ENCODE data around the gene CD3G. TPM values are rescaled to one million over a fixed set of nuclear protein-coding genes. Genes with fewer than 3 reads are reported as not detected.
A peak's percentile ranks its signal among the peaks of the same experiment; 100 is the strongest.
"Not testable (repeated sequence)": the region's sequence is repeated elsewhere in the genome, so short reads cannot be mapped to it uniquely, and the experiment has no call there.

The CD3G gene
- total and polyA plus RNA-seq, 11 donors, result 0.10 to 4.3 (median 0.40) TPM; not detected in 4

DNA sequence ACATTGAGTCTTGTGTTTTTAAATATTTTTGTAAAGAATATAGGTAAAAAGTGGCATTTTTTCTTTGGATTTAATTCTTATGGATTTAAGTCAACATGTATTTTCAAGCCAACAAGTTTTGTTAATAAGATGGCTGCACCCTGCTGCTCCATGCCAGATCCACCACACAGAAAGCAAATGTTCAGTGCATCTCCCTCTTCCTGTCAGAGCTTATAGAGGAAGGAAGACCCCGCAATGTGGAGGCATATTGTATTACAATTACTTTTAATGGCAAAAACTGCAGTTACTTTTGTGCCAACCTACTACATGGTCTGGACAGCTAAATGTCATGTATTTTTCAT, 39.9 kb upstream of the CD3G start:
- H3K4me3 ChIP-seq, result peak overlapping the region in 1 of 12 donors; percentile 56
- TF ChIP-seq, protein P1, sequence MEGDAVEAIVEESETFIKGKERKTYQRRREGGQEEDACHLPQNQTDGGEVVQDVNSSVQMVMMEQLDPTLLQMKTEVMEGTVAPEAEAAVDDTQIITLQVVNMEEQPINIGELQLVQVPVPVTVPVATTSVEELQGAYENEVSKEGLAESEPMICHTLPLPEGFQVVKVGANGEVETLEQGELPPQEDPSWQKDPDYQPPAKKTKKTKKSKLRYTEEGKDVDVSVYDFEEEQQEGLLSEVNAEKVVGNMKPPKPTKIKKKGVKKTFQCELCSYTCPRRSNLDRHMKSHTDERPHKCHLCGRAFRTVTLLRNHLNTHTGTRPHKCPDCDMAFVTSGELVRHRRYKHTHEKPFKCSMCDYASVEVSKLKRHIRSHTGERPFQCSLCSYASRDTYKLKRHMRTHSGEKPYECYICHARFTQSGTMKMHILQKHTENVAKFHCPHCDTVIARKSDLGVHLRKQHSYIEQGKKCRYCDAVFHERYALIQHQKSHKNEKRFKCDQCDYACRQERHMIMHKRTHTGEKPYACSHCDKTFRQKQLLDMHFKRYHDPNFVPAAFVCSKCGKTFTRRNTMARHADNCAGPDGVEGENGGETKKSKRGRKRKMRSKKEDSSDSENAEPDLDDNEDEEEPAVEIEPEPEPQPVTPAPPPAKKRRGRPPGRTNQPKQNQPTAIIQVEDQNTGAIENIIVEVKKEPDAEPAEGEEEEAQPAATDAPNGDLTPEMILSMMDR (IDR thresholded peaks at IDR 0.05), result no peak
- TF ChIP-seq POLR2A (IDR thresholded peaks at IDR 0.05), result no peak
- no peaks in the 10 kb centered on the region for H3K9me3 ChIP-seq
- H3K36me3 ChIP-seq, result no peaks in the 10 kb centered on the region
- ATAC-seq (no peak), DNase-seq (no peak)
- no peaks in the 10 kb centered on the region for H3K4me1 ChIP-seq
- intact Hi-C loops (cut with DNase I), result loop anchor here in 1 of 10 donors (5.0 kb wide), 1 partner anchor 43 kb away; no protein-coding TSS in a partner anchor
- H3K27ac ChIP-seq, result peak overlapping the region in 1 of 12 donors; percentile 84
- H3K27me3 ChIP-seq, result peaks cover 0 to 14% (median 0%) of the 10 kb centered on the region in 9 donors
- whole genome bisulfite sequencing, 4 donors, result 39 to 61% (median 49%) methylated on average over 1 of the region's 1 CpG

DNA sequence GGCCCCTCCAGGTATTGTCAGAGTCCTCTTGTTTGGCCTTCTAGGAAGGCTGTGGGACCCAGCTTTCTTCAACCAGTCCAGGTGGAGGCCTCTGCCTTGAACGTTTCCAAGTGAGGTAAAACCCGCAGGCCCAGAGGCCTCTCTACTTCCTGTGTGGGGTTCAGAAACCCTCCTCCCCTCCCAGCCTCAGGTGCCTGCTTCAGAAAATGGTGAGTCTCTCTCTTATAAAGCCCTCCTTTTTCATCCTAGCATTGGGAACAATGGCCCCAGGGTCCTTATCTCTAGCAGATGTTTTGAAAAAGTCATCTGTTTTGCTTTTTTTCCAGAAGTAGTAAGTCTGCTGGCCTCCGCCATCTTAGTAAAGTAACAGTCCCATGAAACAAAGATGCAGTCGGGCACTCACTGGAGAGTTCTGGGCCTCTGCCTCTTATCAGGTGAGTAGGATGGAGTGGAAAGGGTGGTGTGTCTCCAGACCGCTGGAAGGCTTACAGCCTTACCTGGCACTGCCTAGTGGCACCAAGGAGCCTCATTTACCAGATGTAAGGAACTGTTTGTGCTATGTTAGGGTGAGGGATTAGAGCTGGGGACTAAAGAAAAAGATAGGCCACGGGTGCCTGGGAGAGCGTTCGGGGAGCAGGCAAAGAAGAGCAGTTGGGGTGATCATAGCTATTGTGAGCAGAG, 39.4 kb upstream of the CD3G start, which contains the start of gene CD3E:
Gene CD3E (plus strand): TSS at position 163 of the 681 bp plus-strand sequence. CDS start 223 bp downstream, at position 386.
- WGBS, 4 donors, result 75 to 89% (median 78%) methylated on average over 8 of the region's 8 CpGs
- ATAC-seq, result no peak
- no peaks in the 10 kb centered on the region for H3K36me3 ChIP-seq
- peak within 1 kb of the TSS in 2 of 12 donors; percentile 12 to 56 for H3K4me3 ChIP-seq
- peaks cover 0 to 14% (median 0%) of the 10 kb centered on the region in 9 donors for H3K27me3 ChIP-seq
- H3K9me3 ChIP-seq, result no peaks in the 10 kb centered on the region
- no peaks in the 10 kb centered on the region for H3K4me1 ChIP-seq
- intact Hi-C loops (cut with DNase I), result loop anchor here in 1 of 10 donors (5.0 kb wide), 1 partner anchor 43 kb away; no protein-coding TSS in a partner anchor
- no peak for TF ChIP-seq POLR2A (IDR thresholded peaks at IDR 0.05)
- TF ChIP-seq, protein P1 (IDR thresholded peaks at IDR 0.05), result no peak
- H3K27ac ChIP-seq, result peak within 1 kb of the TSS in 2 of 12 donors; percentile 13 to 84
- no peak for DNase-seq

DNA sequence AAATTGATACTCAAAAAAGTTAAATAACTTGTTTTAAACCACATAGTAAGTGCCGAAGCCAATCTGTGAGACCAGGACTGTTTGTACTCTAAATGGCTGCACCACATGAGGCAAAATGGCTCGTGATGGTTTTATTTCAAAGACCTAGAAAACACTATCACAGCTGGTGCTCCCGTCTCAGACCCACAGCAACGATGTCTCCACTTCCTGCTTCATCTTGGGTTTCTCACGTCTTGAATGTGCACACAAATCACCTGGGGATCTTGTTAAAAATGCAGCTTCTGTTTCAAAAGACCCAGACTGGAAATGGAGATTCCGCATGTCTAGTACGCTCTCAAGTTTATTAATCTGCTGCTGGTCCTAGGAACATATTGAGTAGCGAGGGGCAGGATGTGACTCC, 38.4 kb upstream of the CD3G start:
- Histone ChIP-seq H3K4me1 (no peaks in the 10 kb centered on the region), H3K27me3 (peaks cover 0 to 18% (median 0%) of the 10 kb centered on the region in 9 donors), H3K9me3 (peaks cover 0 to 4% (median 0%) of the 10 kb centered on the region in 12 donors), H3K36me3 (no peaks in the 10 kb centered on the region), H3K27ac (peak overlapping the region in 1 of 12 donors; percentile 84), H3K4me3 (peak overlapping the region in 2 of 12 donors; percentile 12 to 56)
- intact Hi-C loops (cut with DNase I), result no loop called here
- ATAC-seq, result no peak
- no peak for DNase-seq
- TF ChIP-seq, protein P1 (IDR thresholded peaks at IDR 0.05), result no peak
- no peak for TF ChIP-seq POLR2A (IDR thresholded peaks at IDR 0.05)
- 59 to 71% (median 69%) methylated on average over 8 of the region's 8 CpGs for WGBS, 4 donors

DNA sequence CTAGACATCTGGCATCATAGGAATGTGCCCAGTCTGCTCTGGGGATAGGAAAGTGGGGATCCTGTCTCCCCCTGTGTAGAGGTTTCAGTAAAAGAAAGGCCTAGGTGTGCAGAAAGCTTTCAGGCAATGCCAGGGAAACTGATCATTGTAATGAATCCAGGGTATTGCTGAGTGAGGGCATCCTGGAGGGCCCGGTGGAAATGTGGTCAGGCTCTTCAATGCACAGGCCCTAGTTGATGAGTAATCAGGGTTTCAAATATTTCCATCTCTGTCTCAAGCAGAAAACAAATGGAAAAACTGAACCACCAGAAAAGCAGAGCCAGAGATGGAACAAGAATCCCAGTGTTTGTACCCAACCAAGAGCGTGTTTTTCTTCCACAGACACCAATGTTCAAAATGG, 37.6 kb upstream of the CD3G start:
- DNase-seq, result no peak
- H3K27me3 ChIP-seq, result peaks cover 0 to 18% (median 0%) of the 10 kb centered on the region in 9 donors
- 76 to 90% (median 88%) methylated on average over 2 of the region's 2 CpGs for WGBS, 4 donors
- no peaks in the 10 kb centered on the region for H3K4me1 ChIP-seq
- intact Hi-C loops (cut with DNase I), result no loop called here
- ATAC-seq, result no peak
- peak overlapping the region in 1 of 12 donors; percentile 55 for H3K27ac ChIP-seq
- no peaks in the 10 kb centered on the region for H3K36me3 ChIP-seq
- TF ChIP-seq POLR2A (IDR thresholded peaks at IDR 0.05), result no peak
- TF ChIP-seq, protein P1 (IDR thresholded peaks at IDR 0.05), result no peak
- H3K9me3 ChIP-seq, result peaks cover 0 to 4% (median 0%) of the 10 kb centered on the region in 12 donors
- peak overlapping the region in 1 of 12 donors; percentile 56 for H3K4me3 ChIP-seq

DNA sequence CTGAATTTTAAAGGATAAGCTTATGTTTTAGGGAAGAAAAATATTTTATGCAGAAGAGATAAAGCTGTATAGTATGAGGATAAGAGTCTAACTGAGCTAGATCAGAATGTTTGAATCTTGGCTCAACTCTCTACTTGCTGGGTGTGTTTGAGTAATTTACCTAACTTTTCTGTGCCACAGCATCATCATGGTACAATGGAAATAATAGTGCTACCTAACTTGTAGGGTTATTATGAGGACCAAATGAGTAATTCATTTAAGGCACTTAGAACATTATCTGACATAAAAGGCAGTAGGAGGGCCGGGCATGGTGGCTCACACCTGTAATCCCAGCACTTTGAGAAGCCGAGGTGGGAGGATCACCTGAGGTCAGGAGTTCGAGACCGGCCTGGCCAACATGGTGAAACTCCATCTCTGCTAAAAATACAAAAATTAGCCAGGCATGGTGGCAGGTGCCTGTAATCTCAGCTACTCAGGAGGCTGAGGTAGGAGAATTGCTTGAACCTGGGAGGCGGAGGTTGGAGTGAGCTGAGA, 35.1 kb upstream of the CD3G start:
- intact Hi-C loops (cut with DNase I); DNase-seq: not testable (repeated sequence)
- peaks cover 0 to 39% (median 7%) of the 10 kb centered on the region in 9 donors for H3K27me3 ChIP-seq

More for the DNA sequence above, 35.1 kb upstream of the CD3G start:
- not testable (repeated sequence) for H3K9me3 ChIP-seq, H3K27ac ChIP-seq, ATAC-seq, H3K36me3 ChIP-seq, H3K4me3 ChIP-seq, H3K4me1 ChIP-seq
- 88 to 96% (median 92%) methylated on average over 5 of the region's 5 CpGs for WGBS, 4 donors

All from heart left ventricle (tissue), 16 donors.